Vagina (tissue), 2 donors: ENCODE results near the gene KANK4.

Experiments used
- POLR2A ChIP-seq, 2 donors: fragments of 450-650 bp; IDR thresholded peaks; one replicate each; pipeline ENCODE4 v1.6.1; 2017; ENCODE audit warnings: antibody characterized with exemption in 2 of 2, mild to moderate bottlenecking in 2 of 2, moderate library complexity in 2 of 2
- TF ChIP-seq, protein P1 (sequence below), 3 experiments: fragments of 450-650 bp in 2 of 3; fragments of 200-600 bp in 1 of 3; sonication (generic) in 1 of 3; IDR thresholded peaks; one replicate each; pipeline ENCODE4 v1.5.1; 2017 to 2019; ENCODE audit warnings: antibody characterized with exemption in 3 of 3, mild to moderate bottlenecking in 2 of 3, moderate library complexity in 2 of 3

DNA sequence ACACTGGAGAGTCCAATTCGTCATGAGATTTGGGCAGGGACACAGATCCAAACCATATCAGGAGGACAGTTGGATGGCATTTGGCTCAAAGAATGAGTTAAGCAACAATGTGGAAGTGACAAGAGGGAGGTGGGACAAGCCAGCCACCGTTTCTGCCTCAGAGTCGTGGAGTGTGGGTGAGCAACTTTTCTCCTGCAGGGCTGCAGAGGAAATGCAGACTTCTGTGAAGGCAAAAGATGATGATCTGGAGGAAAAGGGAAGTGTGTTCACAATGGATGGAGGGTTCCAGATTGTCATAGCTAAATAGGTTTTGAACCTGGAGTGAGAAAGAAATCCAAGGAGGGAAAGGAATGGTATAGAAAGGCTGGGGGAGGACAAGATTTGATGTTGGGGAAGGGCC lies 16.4 kb upstream of the KANK4 start:
- TF ChIP-seq, protein P1, sequence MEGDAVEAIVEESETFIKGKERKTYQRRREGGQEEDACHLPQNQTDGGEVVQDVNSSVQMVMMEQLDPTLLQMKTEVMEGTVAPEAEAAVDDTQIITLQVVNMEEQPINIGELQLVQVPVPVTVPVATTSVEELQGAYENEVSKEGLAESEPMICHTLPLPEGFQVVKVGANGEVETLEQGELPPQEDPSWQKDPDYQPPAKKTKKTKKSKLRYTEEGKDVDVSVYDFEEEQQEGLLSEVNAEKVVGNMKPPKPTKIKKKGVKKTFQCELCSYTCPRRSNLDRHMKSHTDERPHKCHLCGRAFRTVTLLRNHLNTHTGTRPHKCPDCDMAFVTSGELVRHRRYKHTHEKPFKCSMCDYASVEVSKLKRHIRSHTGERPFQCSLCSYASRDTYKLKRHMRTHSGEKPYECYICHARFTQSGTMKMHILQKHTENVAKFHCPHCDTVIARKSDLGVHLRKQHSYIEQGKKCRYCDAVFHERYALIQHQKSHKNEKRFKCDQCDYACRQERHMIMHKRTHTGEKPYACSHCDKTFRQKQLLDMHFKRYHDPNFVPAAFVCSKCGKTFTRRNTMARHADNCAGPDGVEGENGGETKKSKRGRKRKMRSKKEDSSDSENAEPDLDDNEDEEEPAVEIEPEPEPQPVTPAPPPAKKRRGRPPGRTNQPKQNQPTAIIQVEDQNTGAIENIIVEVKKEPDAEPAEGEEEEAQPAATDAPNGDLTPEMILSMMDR (IDR thresholded peaks at IDR 0.05) = no peak
- TF ChIP-seq POLR2A (IDR thresholded peaks at IDR 0.05) = no peak
